Measurements from ENCODE around the gene DNAL4. TPM values are rescaled to one million over a fixed set of nuclear protein-coding genes. Genes with fewer than 3 reads are reported as not detected.

DNAL4 gene
- polyA plus RNA-seq, 1 donor: 16.8 TPM

DNA sequence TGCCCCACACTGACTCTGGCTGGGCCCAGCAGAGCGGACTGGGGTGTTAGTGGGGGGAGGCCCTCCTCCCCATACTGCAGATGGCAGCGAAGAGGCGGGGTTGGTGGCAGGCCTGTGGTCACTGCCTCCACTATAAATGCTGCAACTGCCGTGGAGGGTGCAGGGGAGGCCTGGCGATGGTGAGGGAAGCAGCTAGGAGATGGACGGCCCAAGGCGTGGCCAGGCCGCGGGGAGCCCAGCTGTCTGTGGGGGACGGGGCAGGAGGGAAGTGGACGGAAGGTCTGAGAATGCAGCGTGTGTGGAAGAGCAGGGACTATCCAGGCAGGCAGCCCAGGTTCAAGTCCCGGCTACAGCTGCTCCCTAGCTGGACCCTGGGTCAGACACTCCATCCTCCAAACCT, 18.3 kb downstream of the DNAL4 start:
- Histone ChIP-seq H3K4me3 (ENCODE audit: low read length) (no peak overlapping the region), H3K36me3 (ENCODE audit: control insufficient read depth, insufficient read depth, low read length) (peaks cover 21% of the 10 kb centered on the region), H3K27me3 (ENCODE audit: control insufficient read depth, insufficient read depth, low read length) (no peaks in the 10 kb centered on the region), H3K4me1 (ENCODE audit: control insufficient read depth, insufficient read depth, low read length) (no peaks in the 10 kb centered on the region), H3K27ac (ENCODE audit: low read length) (no peak overlapping the region), H3K9me3 (ENCODE audit: control insufficient read depth, low read depth, low read length) (no peaks in the 10 kb centered on the region)
- no peak for DNase-seq
- WGBS (ENCODE audit: insufficient coverage, low lambda C conversion rate): no CpG with 5 or more reads among the region's 13 CpGs

- peaks cover 12% of the 10 kb centered on the region for H3K36me3 ChIP-seq (ENCODE audit: control insufficient read depth, insufficient read depth, low read length)
- no peak overlapping the region for H3K4me3 ChIP-seq (ENCODE audit: low read length)
- H3K27ac ChIP-seq (ENCODE audit: low read length): no peak overlapping the region
- no peaks in the 10 kb centered on the region for H3K4me1 ChIP-seq (ENCODE audit: control insufficient read depth, insufficient read depth, low read length)
- no peaks in the 10 kb centered on the region for H3K27me3 ChIP-seq (ENCODE audit: control insufficient read depth, insufficient read depth, low read length)
- H3K9me3 ChIP-seq (ENCODE audit: control insufficient read depth, low read depth, low read length): no peaks in the 10 kb centered on the region
- DNase-seq: no peak
- WGBS (ENCODE audit: insufficient coverage, low lambda C conversion rate): no CpG with 5 or more reads among the region's 11 CpGs
Measured at GRCh38 chr22:38774496-38775166, 19.3 kb downstream of the DNAL4 start.

GRCh38 chr22:38773363-38773946, 20.5 kb downstream of the DNAL4 start:
- no peaks in the 10 kb centered on the region for H3K4me1 ChIP-seq (ENCODE audit: control insufficient read depth, insufficient read depth, low read length)
- H3K27me3 ChIP-seq (ENCODE audit: control insufficient read depth, insufficient read depth, low read length): no peaks in the 10 kb centered on the region
- no peaks in the 10 kb centered on the region for H3K9me3 ChIP-seq (ENCODE audit: control insufficient read depth, low read depth, low read length)
- H3K4me3 ChIP-seq (ENCODE audit: low read length): no peak overlapping the region
- WGBS (ENCODE audit: insufficient coverage, low lambda C conversion rate): 90% methylated on average over 4 of the region's 4 CpGs
- no peak overlapping the region for H3K27ac ChIP-seq (ENCODE audit: low read length)
- DNase-seq: no peak
- peaks cover 4% of the 10 kb centered on the region for H3K36me3 ChIP-seq (ENCODE audit: control insufficient read depth, insufficient read depth, low read length)

DNA sequence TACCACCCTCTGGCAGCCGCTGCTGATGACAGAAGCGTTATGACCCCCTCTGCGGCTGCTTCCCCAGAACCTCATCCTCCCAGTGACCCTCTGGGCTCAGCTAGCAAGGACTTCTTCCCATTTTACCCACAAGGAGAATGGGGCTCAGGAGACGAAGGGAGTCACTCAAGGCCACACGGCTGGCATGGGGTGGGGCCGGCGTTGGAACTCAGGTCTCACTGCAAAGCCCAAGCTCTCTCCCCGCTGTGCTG, 21.4 kb downstream of the DNAL4 start:
- no peaks in the 10 kb centered on the region for H3K36me3 ChIP-seq (ENCODE audit: control insufficient read depth, insufficient read depth, low read length)
- H3K4me3 ChIP-seq (ENCODE audit: low read length): no peak overlapping the region
- no peaks in the 10 kb centered on the region for H3K9me3 ChIP-seq (ENCODE audit: control insufficient read depth, low read depth, low read length)
- H3K27ac ChIP-seq (ENCODE audit: low read length): no peak overlapping the region
- no CpG with 5 or more reads among the region's 8 CpGs for WGBS (ENCODE audit: insufficient coverage, low lambda C conversion rate)
- no peaks in the 10 kb centered on the region for H3K4me1 ChIP-seq (ENCODE audit: control insufficient read depth, insufficient read depth, low read length)
- no peak for DNase-seq
- H3K27me3 ChIP-seq (ENCODE audit: control insufficient read depth, insufficient read depth, low read length): no peaks in the 10 kb centered on the region

GRCh38 chr22:38770257-38770949, 23.5 kb downstream of the DNAL4 start:
- Histone ChIP-seq H3K4me3 (ENCODE audit: low read length) (no peak overlapping the region), H3K27ac (ENCODE audit: low read length) (no peak overlapping the region), H3K27me3 (ENCODE audit: control insufficient read depth, insufficient read depth, low read length) (no peaks in the 10 kb centered on the region), H3K9me3 (ENCODE audit: control insufficient read depth, low read depth, low read length) (no peaks in the 10 kb centered on the region), H3K36me3 (ENCODE audit: control insufficient read depth, insufficient read depth, low read length) (no peaks in the 10 kb centered on the region), H3K4me1 (ENCODE audit: control insufficient read depth, insufficient read depth, low read length) (no peaks in the 10 kb centered on the region)
- no CpG with 5 or more reads among the region's 16 CpGs for WGBS (ENCODE audit: insufficient coverage, low lambda C conversion rate)
- DNase-seq: no peak

DNA sequence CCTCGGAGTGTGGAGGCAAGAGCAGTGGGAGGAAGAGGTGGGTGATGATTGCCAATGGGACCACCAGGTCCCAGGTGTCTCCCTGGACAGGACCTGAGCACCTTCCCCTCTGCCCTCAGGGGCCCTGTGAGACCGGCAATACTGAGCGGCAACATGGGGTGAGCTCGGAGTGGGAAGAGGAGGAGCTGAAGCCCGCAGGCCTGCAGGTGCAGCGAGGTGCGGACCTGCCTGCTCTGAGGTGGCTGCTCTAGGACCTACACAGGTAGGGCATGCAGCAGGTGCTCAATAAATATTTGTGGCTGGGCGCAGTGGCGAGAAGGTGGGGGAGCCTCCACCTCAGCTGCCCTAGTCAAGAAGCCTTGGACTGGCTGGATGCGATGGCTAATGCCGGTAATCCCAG, 25.9 kb downstream of the DNAL4 start:
- WGBS (ENCODE audit: insufficient coverage, low lambda C conversion rate): no CpG with 5 or more reads among the region's 11 CpGs
- H3K27ac ChIP-seq (ENCODE audit: low read length): no peak overlapping the region
- no peaks in the 10 kb centered on the region for H3K9me3 ChIP-seq (ENCODE audit: control insufficient read depth, low read depth, low read length)
- no peak for DNase-seq
- H3K4me1 ChIP-seq (ENCODE audit: control insufficient read depth, insufficient read depth, low read length): no peaks in the 10 kb centered on the region
- no peaks in the 10 kb centered on the region for H3K36me3 ChIP-seq (ENCODE audit: control insufficient read depth, insufficient read depth, low read length)
- H3K4me3 ChIP-seq (ENCODE audit: low read length): no peak overlapping the region
- H3K27me3 ChIP-seq (ENCODE audit: control insufficient read depth, insufficient read depth, low read length): no peaks in the 10 kb centered on the region

DNA sequence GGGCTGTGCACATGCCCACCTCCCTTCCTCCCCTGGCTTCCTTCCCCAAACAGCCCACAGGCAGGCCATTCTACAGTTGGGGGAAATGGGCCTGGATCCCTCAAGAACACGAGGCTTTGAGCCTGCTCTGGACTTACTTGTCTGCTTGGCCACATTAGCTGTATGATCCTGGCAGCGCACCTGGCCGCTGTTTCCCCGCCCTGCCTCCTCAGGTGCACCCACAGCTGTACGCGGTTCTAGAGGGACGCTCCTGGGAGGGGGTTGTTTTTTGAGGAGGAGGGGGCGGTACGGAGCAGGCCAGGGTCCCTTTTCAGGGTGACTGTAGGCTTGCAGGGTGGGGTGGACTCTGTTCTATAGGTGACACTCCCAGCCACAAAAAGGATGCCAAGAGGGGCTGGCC, 26.6 kb downstream of the DNAL4 start:
- no CpG with 5 or more reads among the region's 9 CpGs for WGBS (ENCODE audit: insufficient coverage, low lambda C conversion rate)
- Histone ChIP-seq H3K9me3 (ENCODE audit: control insufficient read depth, low read depth, low read length) (no peaks in the 10 kb centered on the region), H3K27ac (ENCODE audit: low read length) (no peak overlapping the region), H3K36me3 (ENCODE audit: control insufficient read depth, insufficient read depth, low read length) (no peaks in the 10 kb centered on the region), H3K27me3 (ENCODE audit: control insufficient read depth, insufficient read depth, low read length) (no peaks in the 10 kb centered on the region), H3K4me3 (ENCODE audit: low read length) (no peak overlapping the region), H3K4me1 (ENCODE audit: control insufficient read depth, insufficient read depth, low read length) (peaks cover 3% of the 10 kb centered on the region)
- no peak for DNase-seq

DNA sequence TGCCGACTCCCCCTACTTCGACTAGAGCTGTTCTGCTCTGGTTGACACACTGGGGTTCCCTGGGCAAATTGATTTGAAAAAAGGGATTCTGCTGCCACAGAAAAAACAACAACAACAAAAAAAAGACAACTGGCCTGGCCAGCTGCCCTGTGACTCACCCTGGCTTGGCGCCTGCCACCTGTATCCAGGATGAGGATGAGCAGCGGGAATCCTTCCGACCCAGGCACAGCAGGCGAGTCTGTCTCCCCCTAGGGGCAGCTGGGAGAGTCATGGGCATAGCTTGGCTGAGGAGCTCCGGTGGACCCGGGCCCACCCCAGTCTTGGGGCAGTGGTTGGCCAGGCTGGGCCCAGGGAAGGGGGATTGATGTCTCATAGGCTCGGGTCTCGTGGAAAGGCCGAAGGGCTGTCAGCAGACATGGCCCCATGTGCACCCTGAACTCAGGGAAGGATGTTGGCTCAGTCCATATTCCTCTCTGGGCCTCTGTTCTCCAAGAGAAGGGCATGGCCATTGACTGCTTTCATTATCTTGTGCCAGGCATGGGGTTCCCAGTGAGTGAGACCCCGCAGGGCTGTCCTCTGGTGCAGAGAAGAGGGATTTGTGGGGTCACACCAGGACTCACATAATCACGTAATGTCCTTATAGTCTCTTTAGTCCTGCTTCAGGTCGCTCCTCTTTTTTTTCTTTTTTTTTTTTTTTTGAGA, 27.7 kb downstream of the DNAL4 start:
- no CpG with 5 or more reads among the region's 14 CpGs for WGBS (ENCODE audit: insufficient coverage, low lambda C conversion rate)
- H3K4me1 ChIP-seq (ENCODE audit: control insufficient read depth, insufficient read depth, low read length): peaks cover 4% of the 10 kb centered on the region
- no peaks in the 10 kb centered on the region for H3K27me3 ChIP-seq (ENCODE audit: control insufficient read depth, insufficient read depth, low read length)
- peak; percentile 52 to 57 for DNase-seq
- no peaks in the 10 kb centered on the region for H3K9me3 ChIP-seq (ENCODE audit: control insufficient read depth, low read depth, low read length)
- no peaks in the 10 kb centered on the region for H3K36me3 ChIP-seq (ENCODE audit: control insufficient read depth, insufficient read depth, low read length)
- H3K27ac ChIP-seq (ENCODE audit: low read length): no peak overlapping the region
- H3K4me3 ChIP-seq (ENCODE audit: low read length): no peak overlapping the region

DNA sequence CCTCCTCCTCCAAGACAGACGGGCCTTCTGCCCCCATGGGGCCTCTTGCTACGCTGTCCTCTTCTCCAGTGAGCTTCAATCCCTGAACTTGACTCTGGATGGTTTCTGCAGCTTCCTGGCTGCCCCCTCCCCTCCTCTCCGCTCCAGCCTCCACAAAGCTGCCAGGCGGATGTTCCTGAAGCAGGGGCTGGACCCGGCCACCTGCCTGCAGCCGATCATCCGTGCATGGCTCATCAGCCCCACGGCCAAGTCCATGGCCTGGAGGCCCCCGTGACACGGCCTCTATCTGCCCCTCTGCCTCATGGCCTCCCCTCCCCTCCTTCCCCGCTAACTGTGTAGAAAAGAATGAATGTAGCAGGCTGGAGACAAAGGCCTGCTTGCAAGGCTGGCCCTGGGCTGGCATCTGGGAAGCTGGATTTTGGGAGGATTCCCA, 31.4 kb downstream of the DNAL4 start:
- H3K36me3 ChIP-seq (ENCODE audit: control insufficient read depth, insufficient read depth, low read length): no peaks in the 10 kb centered on the region
- peaks cover 4% of the 10 kb centered on the region for H3K4me1 ChIP-seq (ENCODE audit: control insufficient read depth, insufficient read depth, low read length)
- H3K27ac ChIP-seq (ENCODE audit: low read length): no peak overlapping the region
- H3K9me3 ChIP-seq (ENCODE audit: control insufficient read depth, low read depth, low read length): no peaks in the 10 kb centered on the region
- WGBS (ENCODE audit: insufficient coverage, low lambda C conversion rate): no CpG with 5 or more reads among the region's 11 CpGs
- no peak for DNase-seq
- no peak overlapping the region for H3K4me3 ChIP-seq (ENCODE audit: low read length)
- no peaks in the 10 kb centered on the region for H3K27me3 ChIP-seq (ENCODE audit: control insufficient read depth, insufficient read depth, low read length)

DNA sequence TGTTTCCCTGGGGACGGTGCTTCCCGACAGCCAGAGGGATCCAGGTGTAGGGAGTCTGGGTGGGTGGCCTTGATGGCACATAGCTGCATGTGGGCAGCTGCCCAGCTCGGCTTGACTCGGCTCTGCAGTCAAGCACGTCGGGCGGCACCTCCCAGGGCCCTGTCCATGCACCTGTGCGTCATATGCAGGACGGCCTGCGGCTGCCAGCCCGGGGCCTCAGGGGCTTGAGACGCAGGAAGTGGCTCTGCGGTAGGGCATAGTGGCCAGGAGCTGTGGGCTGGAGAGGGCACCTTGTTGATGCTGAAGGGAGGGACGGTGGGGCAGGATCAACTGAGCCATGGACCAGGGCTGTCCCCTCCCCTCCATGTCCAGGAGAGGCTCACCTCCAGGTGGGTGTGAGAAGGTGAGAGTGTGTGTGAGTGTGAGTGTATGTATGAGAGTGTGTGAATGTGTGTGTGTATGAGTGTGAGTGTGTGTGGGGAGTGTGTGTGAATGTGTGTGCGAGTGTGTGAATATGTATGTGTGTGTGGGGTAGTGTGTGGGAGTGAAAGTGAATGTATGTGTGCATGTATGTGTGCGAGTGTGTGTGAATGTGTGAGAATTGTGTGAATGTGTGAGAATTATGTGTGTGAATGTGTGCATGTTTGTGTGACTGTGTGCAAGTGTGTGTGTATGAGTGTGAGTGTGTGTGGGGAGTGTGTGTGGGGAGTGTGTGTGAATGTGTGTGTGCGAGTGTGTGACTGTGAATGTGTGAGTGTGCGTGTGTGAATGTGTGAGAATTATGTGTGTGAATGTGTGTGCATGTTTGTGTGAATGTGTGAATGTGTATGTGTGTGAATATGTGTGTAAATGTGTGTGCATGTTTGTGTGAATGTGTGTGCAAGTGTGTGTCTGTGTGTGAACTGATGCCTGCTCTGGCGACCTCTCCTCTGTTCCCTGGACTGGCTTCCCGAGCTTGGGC, 32.5 kb downstream of the DNAL4 start:
- 20% methylated on average over 1 of the region's 20 CpGs for WGBS (ENCODE audit: insufficient coverage, low lambda C conversion rate)

More for the DNA sequence above, 32.5 kb downstream of the DNAL4 start:
- H3K9me3 ChIP-seq (ENCODE audit: control insufficient read depth, low read depth, low read length): no peaks in the 10 kb centered on the region
- no peaks in the 10 kb centered on the region for H3K27me3 ChIP-seq (ENCODE audit: control insufficient read depth, insufficient read depth, low read length)
- H3K4me3 ChIP-seq (ENCODE audit: low read length): no peak overlapping the region
- H3K27ac ChIP-seq (ENCODE audit: low read length): no peak overlapping the region
- peaks cover 4% of the 10 kb centered on the region for H3K4me1 ChIP-seq (ENCODE audit: control insufficient read depth, insufficient read depth, low read length)
- H3K36me3 ChIP-seq (ENCODE audit: control insufficient read depth, insufficient read depth, low read length): no peaks in the 10 kb centered on the region
- DNase-seq: no peak
